ENCODE measurements around the gene TOP3A.

The TOP3A gene

DNA sequence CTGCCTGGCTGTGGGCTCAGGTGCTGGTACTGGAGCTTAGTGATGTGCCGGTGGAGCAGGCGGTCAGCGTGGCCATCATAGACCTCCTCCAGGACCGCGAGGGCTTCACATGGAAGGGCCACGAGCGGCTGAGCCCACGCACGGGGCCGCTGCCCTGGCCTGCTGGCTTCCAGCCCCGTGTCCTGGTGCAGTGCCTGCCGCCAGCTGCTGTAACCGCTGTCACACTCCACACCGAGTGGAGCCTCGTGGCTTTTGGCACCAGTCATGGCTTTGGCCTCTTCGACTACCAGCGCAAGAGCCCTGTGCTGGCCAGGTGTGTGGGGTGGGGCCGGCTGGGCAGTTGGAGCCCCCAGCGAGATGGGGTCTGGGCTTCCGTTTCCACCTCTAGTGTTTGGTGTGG, 77.3 kb downstream of the TOP3A start:
- H3K36me3 ChIP-seq (ENCODE audit: control insufficient read depth in 1 of 2, insufficient read depth in 2 of 2, low read length in 2 of 2): peaks cover 0 to 68% of the 10 kb centered on the region in 2 donors
- H3K27me3 ChIP-seq (ENCODE audit: low read depth, low read length): no peaks in the 10 kb centered on the region
- no peaks in the 10 kb centered on the region for H3K4me1 ChIP-seq (ENCODE audit: control insufficient read depth in 1 of 2, insufficient read depth in 2 of 2, low read length in 2 of 2)
- H3K27ac ChIP-seq (ENCODE audit: low read length): no peak overlapping the region
- H3K4me3 ChIP-seq (ENCODE audit: low read depth in 1 of 2, low read length in 2 of 2): no peak overlapping the region
- H3K9me3 ChIP-seq (ENCODE audit: control insufficient read depth in 1 of 2, low read length in 2 of 2): no peaks in the 10 kb centered on the region

- Histone ChIP-seq H3K27me3 (ENCODE audit: low read depth, low read length) (no peaks in the 10 kb centered on the region), H3K27ac (ENCODE audit: low read length) (no peak overlapping the region), H3K36me3 (ENCODE audit: control insufficient read depth in 1 of 2, insufficient read depth in 2 of 2, low read length in 2 of 2) (peaks cover 0 to 64% of the 10 kb centered on the region in 2 donors), H3K4me3 (ENCODE audit: low read depth in 1 of 2, low read length in 2 of 2) (no peak overlapping the region), H3K9me3 (ENCODE audit: control insufficient read depth in 1 of 2, low read length in 2 of 2) (no peaks in the 10 kb centered on the region), H3K4me1 (ENCODE audit: control insufficient read depth in 1 of 2, insufficient read depth in 2 of 2, low read length in 2 of 2) (no peaks in the 10 kb centered on the region)
Measured at GRCh38 chr17:18236494-18236893, 78.3 kb downstream of the TOP3A start.

DNA sequence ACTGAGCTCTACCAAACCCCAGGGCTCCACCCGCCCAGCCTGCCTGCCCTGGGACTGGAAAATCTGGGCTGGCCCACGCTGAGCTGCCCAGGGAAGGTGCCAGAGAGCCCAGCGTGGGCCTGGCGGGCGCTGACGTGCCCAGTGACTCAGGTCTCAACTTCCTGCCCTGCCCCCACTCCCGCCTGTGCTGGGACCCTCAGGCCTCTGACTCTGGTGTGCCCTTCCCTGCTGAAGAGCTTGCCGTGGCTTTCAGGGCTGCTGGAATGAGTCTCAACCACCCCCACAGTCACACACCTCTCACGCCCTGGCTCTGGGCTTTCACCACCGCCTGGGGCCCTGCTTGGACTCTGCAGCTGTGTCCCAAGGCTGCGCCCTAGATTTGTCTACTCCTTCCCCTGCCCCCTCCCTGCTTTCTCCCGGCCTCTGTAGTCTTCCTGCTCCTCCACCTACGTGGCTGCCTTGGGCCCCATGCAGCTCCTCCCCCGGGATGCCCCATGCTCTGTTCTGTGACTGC, 79.0 kb downstream of the TOP3A start:
- peaks cover 0 to 57% of the 10 kb centered on the region in 2 donors for H3K36me3 ChIP-seq (ENCODE audit: control insufficient read depth in 1 of 2, insufficient read depth in 2 of 2, low read length in 2 of 2)

DNA sequence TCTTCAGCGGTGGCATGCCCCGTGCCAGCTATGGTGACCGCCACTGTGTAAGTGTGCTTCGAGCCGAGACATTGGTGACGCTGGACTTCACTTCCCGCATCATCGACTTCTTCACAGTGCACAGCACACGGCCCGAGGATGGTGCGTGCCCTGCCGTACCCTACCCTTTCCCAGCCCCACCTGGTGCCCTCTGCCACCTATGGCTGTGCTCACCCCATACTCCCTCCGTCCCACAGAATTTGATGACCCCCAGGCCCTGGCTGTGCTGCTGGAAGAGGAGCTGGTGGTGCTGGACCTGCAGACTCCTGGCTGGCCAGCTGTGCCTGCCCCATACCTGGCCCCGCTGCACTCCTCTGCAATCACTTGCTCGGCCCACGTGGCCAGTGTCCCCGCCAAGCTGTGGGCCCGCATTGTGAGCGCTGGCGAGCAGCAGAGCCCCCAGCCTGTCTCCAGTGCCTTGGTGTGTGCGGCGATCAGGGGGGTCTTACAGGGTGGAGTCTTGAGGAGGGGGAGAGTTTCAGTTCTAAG, 79.9 kb downstream of the TOP3A start:
- H3K36me3 ChIP-seq (ENCODE audit: control insufficient read depth in 1 of 2, insufficient read depth in 2 of 2, low read length in 2 of 2): peaks cover 0 to 57% of the 10 kb centered on the region in 2 donors
- H3K27me3 ChIP-seq (ENCODE audit: low read depth, low read length): no peaks in the 10 kb centered on the region

More for the DNA sequence above, 79.0 kb downstream of the TOP3A start:
- Histone ChIP-seq H3K27me3 (ENCODE audit: low read depth, low read length) (no peaks in the 10 kb centered on the region), H3K4me3 (ENCODE audit: low read depth in 1 of 2, low read length in 2 of 2) (no peak overlapping the region), H3K9me3 (ENCODE audit: control insufficient read depth in 1 of 2, low read length in 2 of 2) (no peaks in the 10 kb centered on the region), H3K27ac (ENCODE audit: low read length) (no peak overlapping the region), H3K4me1 (ENCODE audit: control insufficient read depth in 1 of 2, insufficient read depth in 2 of 2, low read length in 2 of 2) (no peaks in the 10 kb centered on the region)

GRCh38 chr17:18233803-18234518, 80.8 kb downstream of the TOP3A start:
- no peak overlapping the region for H3K4me3 ChIP-seq (ENCODE audit: low read depth in 1 of 2, low read length in 2 of 2)
- peaks cover 0 to 57% of the 10 kb centered on the region in 2 donors for H3K36me3 ChIP-seq (ENCODE audit: control insufficient read depth in 1 of 2, insufficient read depth in 2 of 2, low read length in 2 of 2)
- H3K4me1 ChIP-seq (ENCODE audit: control insufficient read depth in 1 of 2, insufficient read depth in 2 of 2, low read length in 2 of 2): no peaks in the 10 kb centered on the region
- H3K9me3 ChIP-seq (ENCODE audit: control insufficient read depth in 1 of 2, low read length in 2 of 2): no peaks in the 10 kb centered on the region
- no peaks in the 10 kb centered on the region for H3K27me3 ChIP-seq (ENCODE audit: low read depth, low read length)
- H3K27ac ChIP-seq (ENCODE audit: low read length): no peak overlapping the region

More for the DNA sequence above, 79.9 kb downstream of the TOP3A start:
- Histone ChIP-seq H3K4me3 (ENCODE audit: low read depth in 1 of 2, low read length in 2 of 2) (no peak overlapping the region), H3K27ac (ENCODE audit: low read length) (no peak overlapping the region), H3K4me1 (ENCODE audit: control insufficient read depth in 1 of 2, insufficient read depth in 2 of 2, low read length in 2 of 2) (no peaks in the 10 kb centered on the region), H3K9me3 (ENCODE audit: control insufficient read depth in 1 of 2, low read length in 2 of 2) (no peaks in the 10 kb centered on the region)

DNA sequence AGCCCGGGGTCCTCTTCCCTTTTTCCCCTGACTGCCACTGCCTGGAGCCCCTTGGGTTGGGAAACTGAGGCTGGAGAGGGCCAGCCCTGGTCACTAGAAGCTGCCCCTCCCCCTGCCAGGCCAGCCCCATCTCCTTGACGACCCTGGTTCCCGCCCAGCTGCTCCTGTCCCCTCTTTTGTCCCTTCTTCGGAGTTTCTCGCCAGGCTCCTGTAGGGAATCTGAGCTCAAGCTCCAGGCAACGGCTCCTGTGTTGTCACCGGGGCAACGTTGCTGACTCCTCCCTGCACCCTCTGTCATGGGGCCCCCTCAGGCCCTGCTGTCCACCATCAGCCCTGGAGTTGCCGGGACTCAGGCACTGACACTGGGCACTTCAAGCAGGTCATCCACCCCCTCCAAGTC, 83.6 kb downstream of the TOP3A start:
- H3K4me3 ChIP-seq (ENCODE audit: low read depth in 1 of 2, low read length in 2 of 2): no peak overlapping the region

DNA sequence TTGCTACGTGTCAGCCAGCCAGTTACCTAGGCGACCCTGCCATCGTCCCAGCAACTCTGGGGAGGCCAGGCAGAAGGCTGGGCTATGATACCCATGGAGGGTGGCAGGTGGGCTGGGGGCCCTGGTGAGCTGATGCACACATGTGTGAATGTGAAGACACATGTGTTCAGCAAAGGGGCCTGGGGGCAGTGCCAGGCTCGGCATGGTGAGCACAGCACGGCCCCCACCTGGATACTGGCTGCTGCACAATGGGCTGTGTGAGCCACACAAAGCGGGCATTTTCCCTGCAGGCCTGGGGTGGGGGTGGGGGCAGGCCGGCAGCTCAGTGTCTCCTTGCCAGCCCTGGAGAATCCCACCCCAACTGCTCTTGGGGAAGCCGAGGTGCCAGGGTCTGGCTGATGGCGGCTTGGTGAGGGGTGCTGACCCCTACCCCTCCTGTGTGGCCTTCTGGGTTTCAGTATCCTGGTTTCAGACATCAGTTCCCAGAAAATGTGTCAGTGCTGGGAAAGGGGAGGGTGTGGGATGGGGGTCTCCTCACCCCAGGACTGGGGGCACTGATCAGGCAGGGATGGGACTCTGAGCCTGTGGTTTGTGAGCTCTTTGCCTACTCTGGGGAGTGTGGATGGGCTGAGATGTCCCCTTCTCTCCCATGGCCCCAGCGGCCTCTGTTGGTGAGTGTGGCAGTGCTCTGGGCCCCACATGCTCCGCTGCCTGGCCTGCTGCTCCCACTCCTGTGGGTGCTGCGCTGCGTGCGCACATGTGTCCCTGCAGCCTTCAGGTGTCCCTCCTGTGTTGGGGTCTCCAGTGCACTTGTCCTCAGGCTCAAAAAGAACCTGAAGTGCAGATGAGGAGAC, 84.3 kb downstream of the TOP3A start:
- peaks cover 0 to 8% of the 10 kb centered on the region in 2 donors for H3K4me1 ChIP-seq (ENCODE audit: control insufficient read depth in 1 of 2, insufficient read depth in 2 of 2, low read length in 2 of 2)
- peaks cover 0 to 32% of the 10 kb centered on the region in 2 donors for H3K36me3 ChIP-seq (ENCODE audit: control insufficient read depth in 1 of 2, insufficient read depth in 2 of 2, low read length in 2 of 2)
- H3K27ac ChIP-seq (ENCODE audit: low read length): no peak overlapping the region
- H3K9me3 ChIP-seq (ENCODE audit: control insufficient read depth in 1 of 2, low read length in 2 of 2): no peaks in the 10 kb centered on the region
- no peak overlapping the region for H3K4me3 ChIP-seq (ENCODE audit: low read depth in 1 of 2, low read length in 2 of 2)
- no peaks in the 10 kb centered on the region for H3K27me3 ChIP-seq (ENCODE audit: low read depth, low read length)

More for the DNA sequence above, 83.6 kb downstream of the TOP3A start:
- no peak overlapping the region for H3K27ac ChIP-seq (ENCODE audit: low read length)
- peaks cover 0 to 5% of the 10 kb centered on the region in 2 donors for H3K4me1 ChIP-seq (ENCODE audit: control insufficient read depth in 1 of 2, insufficient read depth in 2 of 2, low read length in 2 of 2)
- no peaks in the 10 kb centered on the region for H3K9me3 ChIP-seq (ENCODE audit: control insufficient read depth in 1 of 2, low read length in 2 of 2)
- H3K36me3 ChIP-seq (ENCODE audit: control insufficient read depth in 1 of 2, insufficient read depth in 2 of 2, low read length in 2 of 2): peaks cover 0 to 39% of the 10 kb centered on the region in 2 donors
- no peaks in the 10 kb centered on the region for H3K27me3 ChIP-seq (ENCODE audit: low read depth, low read length)

- H3K27ac ChIP-seq (ENCODE audit: low read length): no peak overlapping the region
- H3K9me3 ChIP-seq (ENCODE audit: control insufficient read depth in 1 of 2, low read length in 2 of 2): no peaks in the 10 kb centered on the region
- peaks cover 3 to 12% of the 10 kb centered on the region in 2 donors for H3K4me1 ChIP-seq (ENCODE audit: control insufficient read depth in 1 of 2, insufficient read depth in 2 of 2, low read length in 2 of 2)
Measured at GRCh38 chr17:18229771-18230170, 85.0 kb downstream of the TOP3A start.

DNA sequence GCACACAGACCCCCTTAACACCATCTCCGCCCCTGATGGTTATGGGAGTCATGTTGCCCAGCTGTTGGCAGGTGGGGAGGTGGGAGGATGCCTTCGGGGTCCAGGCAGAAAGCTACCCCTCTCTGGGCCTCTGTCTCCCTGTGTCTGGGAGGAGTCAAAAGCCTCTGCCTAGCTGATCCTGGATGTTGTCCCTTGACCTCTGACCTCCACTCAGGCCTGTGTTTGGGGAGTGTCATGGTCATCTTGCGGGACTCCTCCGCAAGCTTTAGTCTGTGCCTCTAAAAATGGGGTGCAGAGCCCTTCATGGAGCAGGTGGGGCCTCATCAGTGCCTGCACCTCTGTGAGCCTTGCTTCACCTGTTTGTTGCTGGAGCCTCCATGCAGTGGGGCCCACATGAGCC, 85.5 kb downstream of the TOP3A start:
- no peak overlapping the region for H3K27ac ChIP-seq (ENCODE audit: low read length)
- H3K27me3 ChIP-seq (ENCODE audit: low read depth, low read length): no peaks in the 10 kb centered on the region
- no peaks in the 10 kb centered on the region for H3K9me3 ChIP-seq (ENCODE audit: control insufficient read depth in 1 of 2, low read length in 2 of 2)
- no peak overlapping the region for H3K4me3 ChIP-seq (ENCODE audit: low read depth in 1 of 2, low read length in 2 of 2)
- H3K4me1 ChIP-seq (ENCODE audit: control insufficient read depth in 1 of 2, insufficient read depth in 2 of 2, low read length in 2 of 2): peaks cover 4 to 16% of the 10 kb centered on the region in 2 donors
- H3K36me3 ChIP-seq (ENCODE audit: control insufficient read depth in 1 of 2, insufficient read depth in 2 of 2, low read length in 2 of 2): peaks cover 0 to 20% of the 10 kb centered on the region in 2 donors

More at GRCh38 chr17:18229771-18230170, 85.0 kb downstream of the TOP3A start:
- H3K4me3 ChIP-seq (ENCODE audit: low read depth in 1 of 2, low read length in 2 of 2): no peak overlapping the region
- peaks cover 0 to 25% of the 10 kb centered on the region in 2 donors for H3K36me3 ChIP-seq (ENCODE audit: control insufficient read depth in 1 of 2, insufficient read depth in 2 of 2, low read length in 2 of 2)
- H3K27me3 ChIP-seq (ENCODE audit: low read depth, low read length): no peaks in the 10 kb centered on the region

DNA sequence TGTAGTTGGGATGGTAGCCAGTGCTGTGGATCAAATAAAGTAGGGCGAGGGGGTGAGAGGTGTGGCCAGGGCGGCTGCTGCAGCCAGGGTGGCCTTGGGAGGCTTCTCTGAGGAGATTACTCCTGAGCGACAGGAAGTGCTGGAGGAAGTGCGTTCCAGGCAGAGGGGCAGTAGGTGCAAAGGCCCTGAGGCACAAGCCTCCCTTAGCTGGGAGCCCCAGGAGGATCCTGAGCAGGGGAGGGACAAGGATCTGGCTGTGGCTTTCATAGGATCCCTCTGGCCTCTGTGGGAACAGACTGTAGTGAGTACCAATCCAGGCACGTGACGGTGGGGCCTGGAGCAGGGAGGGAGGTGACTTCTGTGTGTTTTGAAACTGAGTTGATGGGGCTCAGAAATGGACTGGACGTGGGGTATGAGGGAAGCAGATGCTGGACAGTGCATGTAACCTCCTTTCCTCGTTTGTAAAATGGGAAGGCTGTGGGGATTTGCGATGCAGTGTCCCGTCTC, 86.6 kb downstream of the TOP3A start:
- Histone ChIP-seq H3K27ac (ENCODE audit: low read length) (no peak overlapping the region), H3K27me3 (ENCODE audit: low read depth, low read length) (no peaks in the 10 kb centered on the region), H3K4me3 (ENCODE audit: low read depth in 1 of 2, low read length in 2 of 2) (no peak overlapping the region), H3K36me3 (ENCODE audit: control insufficient read depth in 1 of 2, insufficient read depth in 2 of 2, low read length in 2 of 2) (peaks cover 0 to 10% of the 10 kb centered on the region in 2 donors), H3K9me3 (ENCODE audit: control insufficient read depth in 1 of 2, low read length in 2 of 2) (no peaks in the 10 kb centered on the region), H3K4me1 (ENCODE audit: control insufficient read depth in 1 of 2, insufficient read depth in 2 of 2, low read length in 2 of 2) (peaks cover 4 to 16% of the 10 kb centered on the region in 2 donors)

DNA sequence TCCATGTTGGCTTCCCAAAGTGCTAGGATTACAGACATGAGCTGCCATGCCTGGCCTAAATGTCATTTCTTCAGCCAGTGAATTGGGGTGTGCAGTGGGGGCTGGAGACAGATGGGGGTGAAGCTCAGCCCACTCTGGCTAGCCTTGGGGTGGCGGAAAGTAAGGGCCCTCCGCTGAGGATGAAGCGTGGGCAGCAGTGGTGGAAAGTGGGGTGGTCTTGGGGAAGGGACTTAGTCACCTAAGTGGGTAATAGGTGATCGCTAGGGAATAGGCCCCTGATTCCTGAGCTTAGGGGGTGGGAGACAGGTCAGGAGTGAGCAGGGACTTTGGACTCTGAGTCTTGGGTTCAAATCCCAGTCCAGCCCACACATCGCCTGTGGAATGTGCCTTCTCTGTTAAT, 87.2 kb downstream of the TOP3A start:
- H3K4me1 ChIP-seq (ENCODE audit: control insufficient read depth in 1 of 2, insufficient read depth in 2 of 2, low read length in 2 of 2): peaks cover 4 to 16% of the 10 kb centered on the region in 2 donors
- H3K4me3 ChIP-seq (ENCODE audit: low read depth in 1 of 2, low read length in 2 of 2): no peak overlapping the region
- H3K36me3 ChIP-seq (ENCODE audit: control insufficient read depth in 1 of 2, insufficient read depth in 2 of 2, low read length in 2 of 2): peaks cover 0 to 7% of the 10 kb centered on the region in 2 donors
- H3K27ac ChIP-seq (ENCODE audit: low read length): no peak overlapping the region
- no peaks in the 10 kb centered on the region for H3K27me3 ChIP-seq (ENCODE audit: low read depth, low read length)
- no peaks in the 10 kb centered on the region for H3K9me3 ChIP-seq (ENCODE audit: control insufficient read depth in 1 of 2, low read length in 2 of 2)
